GM10248 (cell line): ENCODE measurements around the gene COL15A1.
"Not testable (repeated sequence)": the region's sequence is repeated elsewhere in the genome, so short reads cannot be mapped to it uniquely, and the experiment has no call there.

Experiments used
- CTCF ChIA-PET: fragments of 300-600 bp; sonication (Branson Sonifier 250); formaldehyde crosslinking; extraction: SDS; loops from one replicate; lab custom pipeline; 2021; ENCODE audit warnings: antibody characterized with exemption; lab: Yijun Ruan, JAX
- POLR2A ChIA-PET: fragments of 350-650 bp; sonication (Branson Sonifier 250); formaldehyde crosslinking; extraction: SDS; loops from one replicate; lab custom pipeline; 2020; ENCODE audit warnings: antibody characterized with exemption; lab: Yijun Ruan, JAX
- DNase-seq: peaks from one replicate; pipeline ENCODE4 v3.0.0; 2012; ENCODE audit errors: extremely low spot score
- CTCF ChIP-seq: IDR thresholded peaks from 2 replicates; pipeline ENCODE4 v1.5.1; 2012; ENCODE audit warnings: mild to moderate bottlenecking, low read depth; ENCODE audit errors: extremely low read depth, missing control alignments, control extremely low read depth

COL15A1 gene

DNA sequence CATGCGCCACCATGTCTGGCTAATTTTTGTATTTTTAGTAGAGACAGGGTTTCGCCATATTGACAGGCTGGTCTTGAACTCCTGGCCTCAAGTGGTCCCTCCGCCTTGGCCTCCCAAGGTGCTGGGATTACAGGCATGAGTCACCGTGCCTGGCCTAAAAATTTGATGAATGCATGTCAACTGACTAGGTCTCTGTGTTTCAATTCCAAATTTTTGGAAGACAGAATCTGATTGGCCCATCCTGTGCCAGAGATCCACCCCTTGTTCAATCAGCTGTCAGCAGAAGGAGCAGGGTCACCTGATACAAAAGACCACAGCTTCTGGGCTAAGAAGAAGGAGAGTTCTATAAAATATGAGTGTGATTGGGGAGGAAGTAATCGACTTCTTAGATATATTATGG is 43.5 kb upstream of the COL15A1 start:
- DNase-seq: no peak
- CTCF ChIA-PET: interaction anchor here (0.8 to 1.1 kb wide), 2 partner anchors 9 to 78 kb away, joined by 3 read pairs; no protein-coding TSS in a partner anchor
- no peak for TF ChIP-seq CTCF
- POLR2A ChIA-PET: no interaction called here

- ChIA-PET POLR2A (no interaction called here), CTCF (no interaction called here)
- no peak for TF ChIP-seq CTCF
- no peak for DNase-seq
Observed at GRCh38 chr9:98900725-98901124, 43.0 kb upstream of the COL15A1 start.

- not testable (repeated sequence) for DNase-seq
Observed at GRCh38 chr9:98901843-98902242, 41.9 kb upstream of the COL15A1 start.

DNA sequence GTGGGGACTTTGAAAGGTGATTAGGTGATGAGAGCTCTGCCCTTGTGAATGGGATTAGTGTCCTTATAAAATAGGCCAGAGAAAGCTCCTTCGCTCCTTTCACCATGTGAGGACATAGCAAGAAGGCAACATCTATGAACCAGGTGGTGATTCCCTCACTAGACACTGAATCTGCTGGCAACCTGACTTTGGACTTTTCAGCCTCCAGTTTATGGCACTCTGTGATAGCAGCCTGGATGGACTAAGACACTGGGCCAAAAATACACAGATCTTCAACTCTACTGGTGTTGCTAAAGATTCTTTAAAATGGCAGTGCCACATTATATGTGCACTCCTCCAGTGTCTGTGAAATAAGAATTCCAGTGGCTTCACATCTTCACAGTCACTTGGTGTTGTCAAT is 41.2 kb upstream of the COL15A1 start:
- CTCF ChIA-PET: no interaction called here
- no peak for DNase-seq
- TF ChIP-seq CTCF: no peak
- POLR2A ChIA-PET: no interaction called here

More at GRCh38 chr9:98901843-98902242, 41.9 kb upstream of the COL15A1 start:
- CTCF ChIA-PET, POLR2A ChIA-PET: not testable (repeated sequence)

GRCh38 chr9:98902925-98903324 is 40.8 kb upstream of the COL15A1 start:
- CTCF ChIA-PET: no interaction called here
- no peak for DNase-seq
- no peak for TF ChIP-seq CTCF
- POLR2A ChIA-PET: no interaction called here

- POLR2A ChIA-PET: no interaction called here
- TF ChIP-seq CTCF: no peak
- no peak for DNase-seq
- CTCF ChIA-PET: no interaction called here
Observed at GRCh38 chr9:98903961-98904411, 39.7 kb upstream of the COL15A1 start.

DNA sequence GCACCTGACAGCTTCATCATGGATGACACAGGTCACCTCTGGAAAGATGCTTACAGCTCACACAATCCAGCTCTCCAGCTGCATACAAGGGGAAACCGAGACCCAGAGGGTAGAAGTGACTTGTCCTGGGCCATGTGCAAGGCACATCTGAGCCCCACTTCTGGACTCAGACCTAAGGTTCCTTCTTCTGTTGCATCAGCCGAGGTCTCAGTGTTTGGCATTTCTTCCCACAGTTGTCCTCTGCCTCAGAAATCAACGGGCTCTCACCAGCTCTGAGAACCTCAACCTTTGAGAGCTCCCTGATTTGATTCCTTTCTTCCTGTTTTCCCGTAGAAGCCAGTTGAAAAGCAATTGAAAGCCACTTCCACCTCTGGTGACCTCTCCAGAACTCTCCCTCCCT is 38.7 kb upstream of the COL15A1 start:
- DNase-seq: no peak
- POLR2A ChIA-PET: no interaction called here
- no peak for TF ChIP-seq CTCF
- CTCF ChIA-PET: interaction anchor here (1.3 kb wide), 1 partner anchor 15 kb away, joined by 3 read pairs; no protein-coding TSS in a partner anchor
